GM06990 (cell line): Measurements from ENCODE around the gene PTGER1.

Experiments
- DNase-seq: peaks from one replicate; pipeline ENCODE4 v3.0.0-alpha.2; 2011; ENCODE audit not compliant: insufficient read length; ENCODE audit errors: extremely low read depth
- H3K27me3 ChIP-seq: replicated peaks from 2 replicates; pipeline ENCODE4 v1.6.0; 2011; ENCODE audit warnings: low read length; ENCODE audit not compliant: control insufficient read depth, insufficient read depth
- H3K36me3 ChIP-seq: 2 replicates; pipeline ENCODE4 v1.5.1; 2011; ENCODE audit warnings: low read length; ENCODE audit not compliant: control insufficient read depth, insufficient read depth
- H3K4me3 ChIP-seq: replicated peaks from 2 replicates; pipeline ENCODE4 v1.5.1; 2011; ENCODE audit warnings: low read depth, mild to moderate bottlenecking, control low read depth, low read length
- CTCF ChIP-seq: IDR thresholded peaks from 2 replicates; pipeline ENCODE4 v1.5.1; 2011; ENCODE audit warnings: low read length, control low read depth, mild to moderate bottlenecking, inconsistent platforms; ENCODE audit not compliant: insufficient read depth, poor library complexity, severe bottlenecking

The PTGER1 gene

GRCh38 chr19:14503285-14503684 lies 28.1 kb upstream of the PTGER1 start:
- Histone ChIP-seq H3K36me3 (no peaks in the 10 kb centered on the region), H3K27me3 (no peaks in the 10 kb centered on the region; the same call in 1 of the 2 replicates), H3K4me3 (no peak overlapping the region)
- TF ChIP-seq CTCF, result no peak
- DNase-seq, result no peak

GRCh38 chr19:14502334-14503092 lies 27.4 kb upstream of the PTGER1 start:
- TF ChIP-seq CTCF, result no peak
- Histone ChIP-seq H3K4me3 (no peak overlapping the region), H3K36me3 (no peaks in the 10 kb centered on the region), H3K27me3 (no peaks in the 10 kb centered on the region; the same call in 1 of the 2 replicates)
- DNase-seq, result no peak

GRCh38 chr19:14497228-14497921 lies 22.2 kb upstream of the PTGER1 start:
- H3K4me3 ChIP-seq, result no peak overlapping the region
- no peak for DNase-seq
- no peak for TF ChIP-seq CTCF

GRCh38 chr19:14496834-14497227 lies 21.7 kb upstream of the PTGER1 start:
- no peaks in the 10 kb centered on the region for H3K27me3 ChIP-seq
- no peak for DNase-seq
- H3K4me3 ChIP-seq, result no peak overlapping the region
- H3K36me3 ChIP-seq, result no peaks in the 10 kb centered on the region
- no peak for TF ChIP-seq CTCF

More at GRCh38 chr19:14497228-14497921, 22.2 kb upstream of the PTGER1 start:
- Histone ChIP-seq H3K27me3 (no peaks in the 10 kb centered on the region; the same call in 1 of the 2 replicates), H3K36me3 (no peaks in the 10 kb centered on the region)

GRCh38 chr19:14496029-14496833 lies 21.1 kb upstream of the PTGER1 start, which contains the start of gene GIPC1:
TSS of gene GIPC1 (minus strand) at chr19:14496127. CDS start at chr19:14482976, 13,151 bp downstream.
- H3K36me3 ChIP-seq, result no peaks in the 10 kb centered on the region

More at GRCh38 chr19:14496029-14496833, 21.1 kb upstream of the PTGER1 start, which contains the start of gene GIPC1:
- Histone ChIP-seq H3K4me3 (peak within 1 kb of the TSS; percentile 68), H3K27me3 (no peaks in the 10 kb centered on the region)
- DNase-seq, result peak; percentile 89
- no peak for TF ChIP-seq CTCF
